Small intestine (tissue), 7 donors: ENCODE measurements around the gene PHF20. TPM values are rescaled to one million over a fixed set of nuclear protein-coding genes. Genes with fewer than 3 reads are reported as not detected.

Experiments
- DNase-seq, 2 donors: peaks; one replicate each; pipeline versions ENCODE4 v3.0.0 to v3.0.0-alpha.2; 2013
- FAIRE-seq: peaks from 2 replicates; lab custom pipeline; 2012; peaks lifted over from hg19 to GRCh38; lab: Jason Lieb, UNC
- H3K27ac ChIP-seq, 3 donors: one replicate each; pipeline ENCODE4 v1.5.1; 2013; ENCODE audit warnings: low read length in 2 of 3, mild to moderate bottlenecking in 2 of 3, control low read depth in 1 of 3, inconsistent platforms in 1 of 3, low read depth in 1 of 3, moderate library complexity in 1 of 3
- H3K27me3 ChIP-seq, 3 donors: one replicate each; pipeline ENCODE4 v1.6.1; 2013; ENCODE audit warnings: low read length in 3 of 3, inconsistent platforms in 1 of 3; ENCODE audit not compliant: control insufficient read depth in 3 of 3, insufficient read depth in 3 of 3
- H3K36me3 ChIP-seq, 3 donors: one replicate each; pipeline ENCODE4 v1.6.1; 2013; ENCODE audit warnings: low read length in 3 of 3, inconsistent platforms in 1 of 3, low read depth in 1 of 3, mild to moderate bottlenecking in 1 of 3, moderate library complexity in 1 of 3; ENCODE audit not compliant: control insufficient read depth in 3 of 3, insufficient read depth in 2 of 3
- H3K4me1 ChIP-seq, 3 donors: one replicate each; pipeline ENCODE4 v1.6.1; 2013; ENCODE audit warnings: low read length in 2 of 3, inconsistent platforms in 1 of 3, low read depth in 1 of 3, mild to moderate bottlenecking in 1 of 3, moderate library complexity in 1 of 3; ENCODE audit not compliant: control insufficient read depth in 3 of 3, insufficient read depth in 2 of 3
- H3K4me3 ChIP-seq, 3 donors: one replicate each; pipeline ENCODE4 v1.5.1; 2013; ENCODE audit warnings: low read length in 3 of 3, control low read depth in 1 of 3, inconsistent platforms in 1 of 3, low read depth in 1 of 3, mild to moderate bottlenecking in 1 of 3, moderate library complexity in 1 of 3
- H3K9me3 ChIP-seq, 2 donors: one replicate each; pipeline ENCODE4 v1.6.1; 2013; ENCODE audit warnings: low read depth in 1 of 2, low read length in 1 of 2; ENCODE audit not compliant: control insufficient read depth in 2 of 2, insufficient read depth in 1 of 2
- WGBS, 3 donors: extraction: QIAGEN DNeasy Blood & Tissue Kit; methylation state at CpG; one replicate each; pipeline ENCODE4 v1.1.7; 2013; 5-methylcytosine and 5-hydroxymethylcytosine counted together
- polyA plus RNA-seq, 4 donors: library from polyadenylated mRNA; stranded (reverse) in 3 of 4; unstranded in 1 of 4; fragments of 200-250 nt in 3 of 4; fragments of 120-200 nt in 1 of 4; gene quantifications; one replicate each; pipeline versions ENCODE4 v1.2.1 to v1.2.3, GENCODE V29; 2013
- donor health status: healthy with polysubstance abuse.
- donor health status: control.
- donor health status: control.
- donor health status: Bipolar disorder and iron deficiency.
- donor health status: healthy.

The PHF20 gene
- polyA plus RNA-seq, 4 donors: 9.6 to 23.1 (median 14.9) TPM

DNA sequence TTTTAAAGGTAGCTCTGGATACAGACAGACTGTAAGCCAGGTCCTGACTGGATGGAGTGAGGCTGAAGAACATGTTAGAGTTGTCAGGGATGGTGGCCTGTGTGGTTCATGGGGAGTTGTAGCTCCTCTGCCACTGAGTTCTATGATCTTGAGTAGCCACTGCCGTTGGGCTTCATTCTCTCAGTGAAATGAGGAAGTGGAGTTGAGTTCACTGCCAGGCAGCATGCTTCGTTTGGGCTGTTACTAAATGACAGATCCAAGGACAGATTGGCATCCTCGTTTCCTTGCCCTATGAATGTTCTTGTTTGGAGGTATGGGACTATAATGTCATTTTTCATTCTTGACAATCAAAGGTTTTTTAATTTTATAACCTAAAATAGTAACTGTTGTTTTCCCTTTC lies 145.3 kb downstream of the PHF20 start:
- H3K27ac ChIP-seq: no peak overlapping the region
- peaks cover 17 to 52% (median 25%) of the 10 kb centered on the region in 3 donors for H3K36me3 ChIP-seq
- H3K4me3 ChIP-seq: no peak overlapping the region
- 64 to 67% (median 64%) methylated on average over 3 of the region's 3 CpGs for WGBS, 3 donors
- no peaks in the 10 kb centered on the region for H3K27me3 ChIP-seq
- no peak for FAIRE-seq
- H3K9me3 ChIP-seq: no peaks in the 10 kb centered on the region
- DNase-seq: no peak
- H3K4me1 ChIP-seq: no peaks in the 10 kb centered on the region

- Histone ChIP-seq H3K4me1 (no peaks in the 10 kb centered on the region), H3K36me3 (peaks cover 14 to 50% (median 25%) of the 10 kb centered on the region in 3 donors), H3K4me3 (no peak overlapping the region), H3K9me3 (no peaks in the 10 kb centered on the region), H3K27me3 (no peaks in the 10 kb centered on the region), H3K27ac (no peak overlapping the region)
- FAIRE-seq (no peak), DNase-seq (no peak)
- WGBS, 3 donors: 99 to 100% (median 100%) methylated on average over 1 of the region's 1 CpG
Measured at GRCh38 chr20:35918021-35918420, 146.2 kb downstream of the PHF20 start.

GRCh38 chr20:35920523-35920922 lies 148.7 kb downstream of the PHF20 start:
- H3K27me3 ChIP-seq: no peaks in the 10 kb centered on the region
- no peak overlapping the region for H3K27ac ChIP-seq
- peaks cover 14 to 41% (median 21%) of the 10 kb centered on the region in 3 donors for H3K36me3 ChIP-seq
- H3K4me3 ChIP-seq: no peak overlapping the region
- FAIRE-seq: no peak
- no peaks in the 10 kb centered on the region for H3K9me3 ChIP-seq
- no peaks in the 10 kb centered on the region for H3K4me1 ChIP-seq
- 95 to 99% (median 99%) methylated on average over 3 of the region's 3 CpGs for WGBS, 3 donors
- no peak for DNase-seq

DNA sequence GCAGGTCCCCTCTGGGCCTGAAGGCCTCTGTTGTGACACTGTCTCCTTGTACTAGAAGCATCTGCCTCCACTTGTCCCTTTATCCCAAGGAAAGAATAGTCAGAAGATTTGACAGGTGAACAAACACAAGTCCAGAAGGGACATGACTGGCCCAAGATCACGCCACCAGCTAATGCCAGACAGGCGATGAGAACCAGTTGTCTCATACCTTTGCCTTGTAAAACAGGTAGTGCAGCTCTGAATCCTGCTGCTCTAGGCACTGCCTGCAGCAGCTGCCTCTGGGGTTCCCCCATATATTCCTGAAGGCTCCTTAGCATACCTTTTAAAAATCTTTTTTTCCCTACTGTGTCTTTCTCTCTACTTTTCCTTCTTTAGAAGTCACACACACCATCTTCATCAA lies 157.5 kb downstream of the PHF20 start:
- no peaks in the 10 kb centered on the region for H3K27me3 ChIP-seq
- no peaks in the 10 kb centered on the region for H3K9me3 ChIP-seq
- DNase-seq: no peak
- H3K36me3 ChIP-seq: peaks cover 9 to 54% (median 12%) of the 10 kb centered on the region in 3 donors
- no peak overlapping the region for H3K4me3 ChIP-seq
- 93 to 98% (median 96%) methylated on average over 2 of the region's 2 CpGs for WGBS, 3 donors
- FAIRE-seq: no peak
- H3K27ac ChIP-seq: no peak overlapping the region
- H3K4me1 ChIP-seq: no peaks in the 10 kb centered on the region

GRCh38 chr20:35934050-35934449 lies 162.2 kb downstream of the PHF20 start:
- H3K27ac ChIP-seq: no peak overlapping the region
- no peak overlapping the region for H3K4me3 ChIP-seq
- no peaks in the 10 kb centered on the region for H3K9me3 ChIP-seq
- WGBS, 3 donors: 89 to 98% (median 92%) methylated on average over 4 of the region's 4 CpGs
- H3K4me1 ChIP-seq: no peaks in the 10 kb centered on the region
- no peaks in the 10 kb centered on the region for H3K27me3 ChIP-seq
- peaks cover 6 to 50% (median 7%) of the 10 kb centered on the region in 3 donors for H3K36me3 ChIP-seq
- no peak for DNase-seq
- FAIRE-seq: no peak

DNA sequence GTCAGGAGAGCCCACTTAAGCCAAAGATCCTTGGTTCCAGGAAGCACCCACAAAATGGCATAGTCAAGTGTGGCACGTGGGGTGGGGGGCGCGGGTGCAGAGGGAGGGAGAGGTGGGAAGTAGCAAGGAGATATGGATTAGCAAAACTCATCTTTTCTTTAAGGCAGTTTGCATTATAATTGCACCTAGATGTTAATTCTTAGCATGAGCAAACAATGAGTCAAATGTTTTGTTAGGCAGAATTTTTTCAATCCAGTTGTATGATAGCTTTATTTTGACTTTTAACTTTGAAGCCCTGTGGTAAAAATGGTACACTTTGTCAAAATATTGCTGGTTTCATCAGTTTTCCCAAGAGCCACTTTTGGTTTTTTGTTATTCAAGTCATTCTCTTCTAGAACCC lies 167.4 kb downstream of the PHF20 start:
- FAIRE-seq (no peak), DNase-seq (no peak)
- Histone ChIP-seq H3K36me3 (peaks cover 8 to 54% (median 14%) of the 10 kb centered on the region in 3 donors), H3K4me1 (no peaks in the 10 kb centered on the region), H3K4me3 (no peak overlapping the region), H3K27ac (no peak overlapping the region), H3K9me3 (no peaks in the 10 kb centered on the region), H3K27me3 (no peaks in the 10 kb centered on the region)
- 92 to 98% (median 96%) methylated on average over 3 of the region's 3 CpGs for WGBS, 3 donors

GRCh38 chr20:35941620-35942019 lies 169.8 kb downstream of the PHF20 start:
- Histone ChIP-seq H3K36me3 (peaks cover 6 to 55% (median 14%) of the 10 kb centered on the region in 3 donors), H3K9me3 (no peaks in the 10 kb centered on the region), H3K4me3 (no peak overlapping the region), H3K27ac (no peak overlapping the region), H3K4me1 (no peaks in the 10 kb centered on the region), H3K27me3 (no peaks in the 10 kb centered on the region)
- DNase-seq: no peak
- FAIRE-seq: no peak
- 91 to 93% (median 92%) methylated on average over 2 of the region's 2 CpGs for WGBS, 3 donors

DNA sequence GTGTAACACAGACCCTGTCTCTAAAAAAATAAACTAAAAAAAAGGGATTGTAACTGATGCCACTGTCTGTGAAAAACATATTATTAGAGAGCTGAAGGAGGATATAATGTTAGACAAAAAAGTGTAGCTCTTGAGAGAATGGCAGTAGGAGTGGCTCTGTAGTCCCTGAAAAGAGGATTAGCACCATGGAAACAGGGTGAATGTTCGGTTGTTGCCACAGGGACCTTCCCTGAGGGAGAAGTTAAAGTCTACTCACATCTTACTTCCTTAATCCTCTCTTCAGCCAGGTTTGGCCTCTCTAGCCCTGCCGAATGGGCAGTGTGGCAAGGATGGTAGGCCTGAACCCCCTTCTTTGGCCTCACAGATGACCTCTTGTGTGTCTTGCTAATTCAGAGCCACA lies 170.4 kb downstream of the PHF20 start:
- Histone ChIP-seq H3K9me3 (no peaks in the 10 kb centered on the region), H3K27me3 (no peaks in the 10 kb centered on the region), H3K4me1 (no peaks in the 10 kb centered on the region), H3K36me3 (peaks cover 6 to 55% (median 14%) of the 10 kb centered on the region in 3 donors), H3K27ac (no peak overlapping the region), H3K4me3 (no peak overlapping the region)
- WGBS, 3 donors: 74 to 80% (median 77%) methylated on average over 2 of the region's 2 CpGs
- FAIRE-seq (no peak), DNase-seq (no peak)

DNA sequence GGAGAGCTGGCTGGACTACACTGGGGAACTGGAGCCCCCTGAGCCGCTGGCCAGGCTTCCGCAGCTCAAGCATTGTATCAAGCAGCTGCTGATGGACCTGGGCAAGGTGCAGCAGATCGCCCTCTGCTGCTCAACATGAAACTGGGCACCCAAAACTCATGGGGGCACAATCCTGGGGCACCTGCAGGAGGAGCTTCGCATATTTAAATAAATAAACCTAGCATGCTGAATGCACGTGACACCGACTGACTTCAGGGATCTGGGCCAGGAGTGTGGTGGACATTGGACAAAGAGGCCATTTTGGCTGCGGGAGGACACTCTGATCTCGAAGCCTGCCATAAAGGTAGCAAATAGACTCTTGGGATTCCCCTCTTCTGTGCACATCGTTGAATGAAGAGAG lies 175.7 kb downstream of the PHF20 start:
- H3K4me3 ChIP-seq: no peak overlapping the region
- DNase-seq: peak in 1 of 2 donors; percentile 18
- FAIRE-seq: no peak
- peaks cover 0 to 4% (median 0%) of the 10 kb centered on the region in 3 donors for H3K4me1 ChIP-seq
- no peaks in the 10 kb centered on the region for H3K27me3 ChIP-seq
- H3K27ac ChIP-seq: no peak overlapping the region
- H3K9me3 ChIP-seq: no peaks in the 10 kb centered on the region
- WGBS, 3 donors: 72 to 78% (median 78%) methylated on average over 9 of the region's 9 CpGs
- H3K36me3 ChIP-seq: peaks cover 0 to 37% (median 3%) of the 10 kb centered on the region in 3 donors
